GM12874 (cell line): ENCODE data around the gene MRPS12.

Experiments
- TF ChIP-seq, protein P1 (sequence below): IDR thresholded peaks from 2 replicates; pipeline ENCODE4 v1.5.1; 2011; ENCODE audit warnings: low read depth, mild to moderate bottlenecking, control low read depth, low read length, moderate library complexity; ENCODE audit not compliant: insufficient read depth

The MRPS12 gene

GRCh38 chr19:38919837-38920601, 10.7 kb upstream of the MRPS12 start:
- TF ChIP-seq, protein P1, sequence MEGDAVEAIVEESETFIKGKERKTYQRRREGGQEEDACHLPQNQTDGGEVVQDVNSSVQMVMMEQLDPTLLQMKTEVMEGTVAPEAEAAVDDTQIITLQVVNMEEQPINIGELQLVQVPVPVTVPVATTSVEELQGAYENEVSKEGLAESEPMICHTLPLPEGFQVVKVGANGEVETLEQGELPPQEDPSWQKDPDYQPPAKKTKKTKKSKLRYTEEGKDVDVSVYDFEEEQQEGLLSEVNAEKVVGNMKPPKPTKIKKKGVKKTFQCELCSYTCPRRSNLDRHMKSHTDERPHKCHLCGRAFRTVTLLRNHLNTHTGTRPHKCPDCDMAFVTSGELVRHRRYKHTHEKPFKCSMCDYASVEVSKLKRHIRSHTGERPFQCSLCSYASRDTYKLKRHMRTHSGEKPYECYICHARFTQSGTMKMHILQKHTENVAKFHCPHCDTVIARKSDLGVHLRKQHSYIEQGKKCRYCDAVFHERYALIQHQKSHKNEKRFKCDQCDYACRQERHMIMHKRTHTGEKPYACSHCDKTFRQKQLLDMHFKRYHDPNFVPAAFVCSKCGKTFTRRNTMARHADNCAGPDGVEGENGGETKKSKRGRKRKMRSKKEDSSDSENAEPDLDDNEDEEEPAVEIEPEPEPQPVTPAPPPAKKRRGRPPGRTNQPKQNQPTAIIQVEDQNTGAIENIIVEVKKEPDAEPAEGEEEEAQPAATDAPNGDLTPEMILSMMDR, result no peak

DNA sequence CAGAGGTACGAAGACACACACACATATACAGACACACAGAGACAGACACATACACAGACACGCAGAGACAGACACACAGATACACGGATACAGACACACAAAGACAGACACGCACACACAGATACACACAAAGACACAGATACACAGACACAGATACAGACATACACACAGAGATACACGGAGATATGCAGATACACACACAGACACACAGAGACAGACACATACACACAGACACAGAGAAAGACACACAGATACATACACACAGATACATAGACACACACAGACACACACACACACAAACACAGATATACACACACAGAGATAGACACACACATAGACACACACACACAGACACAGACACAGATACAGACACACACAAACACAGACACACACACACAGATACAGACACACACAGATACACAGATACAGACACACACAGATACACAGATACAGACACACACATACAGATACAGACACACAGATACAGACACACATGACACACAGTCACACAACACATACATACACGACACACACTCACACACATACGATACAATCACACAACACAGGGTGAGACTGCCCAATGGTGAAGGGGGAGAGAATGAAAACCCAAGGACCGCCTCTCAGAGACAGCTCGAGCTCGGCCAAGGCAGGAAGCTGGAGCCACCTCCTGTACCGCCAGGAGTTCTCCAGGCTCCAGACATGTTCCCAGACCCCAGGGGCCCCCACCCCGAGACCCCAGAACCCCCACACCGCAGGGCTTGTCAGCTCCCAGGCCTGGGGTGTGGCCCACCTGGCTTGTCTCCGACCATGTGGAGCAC, 9.9 kb upstream of the MRPS12 start:
- TF ChIP-seq, protein P1, result no peak

DNA sequence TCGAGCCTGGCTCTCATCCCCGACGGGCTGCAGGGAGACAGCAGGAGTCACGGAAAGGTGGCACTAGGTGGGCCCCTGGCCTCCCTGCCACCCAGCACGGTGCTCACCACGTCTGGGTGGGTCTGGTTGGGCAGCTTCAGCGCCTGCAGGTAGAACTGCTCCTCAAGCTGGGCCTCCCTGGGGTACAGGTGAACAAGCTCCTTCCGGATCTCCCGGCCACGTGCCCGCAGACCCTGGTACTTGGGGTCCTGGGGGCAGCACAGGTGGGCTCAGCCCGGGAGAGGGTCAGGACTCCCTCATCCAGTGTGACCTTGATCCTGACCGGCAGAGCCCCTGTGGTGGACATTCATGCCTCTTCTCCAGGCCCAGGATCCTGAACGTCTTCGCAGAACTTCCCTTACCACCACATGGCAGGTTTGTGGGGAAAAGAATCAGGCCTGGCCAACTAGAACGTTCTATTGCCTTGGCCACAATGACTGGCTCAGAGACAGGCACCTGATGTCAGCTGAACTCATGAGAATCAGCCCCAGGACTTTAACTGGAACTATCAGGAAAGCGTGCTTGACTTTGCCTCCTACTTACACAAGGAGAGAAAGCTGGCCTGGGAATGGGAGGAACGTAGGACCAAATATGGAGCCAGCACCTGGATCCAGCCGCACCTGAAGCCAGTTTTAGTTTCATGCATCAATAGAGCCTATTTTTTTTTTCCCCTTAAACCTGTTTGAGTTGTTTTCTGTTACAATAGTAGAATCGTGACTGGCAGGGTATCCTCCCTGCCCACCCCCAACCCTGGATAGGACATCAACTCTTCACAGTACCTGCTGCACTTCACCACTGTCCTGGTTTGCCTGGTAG, 9.1 kb upstream of the MRPS12 start:
- TF ChIP-seq, protein P1, result no peak

GRCh38 chr19:38922482-38922881, 8.3 kb upstream of the MRPS12 start:
- TF ChIP-seq, protein P1, result no peak

GRCh38 chr19:38924388-38924787, 6.4 kb upstream of the MRPS12 start:
- TF ChIP-seq, protein P1, result no peak

DNA sequence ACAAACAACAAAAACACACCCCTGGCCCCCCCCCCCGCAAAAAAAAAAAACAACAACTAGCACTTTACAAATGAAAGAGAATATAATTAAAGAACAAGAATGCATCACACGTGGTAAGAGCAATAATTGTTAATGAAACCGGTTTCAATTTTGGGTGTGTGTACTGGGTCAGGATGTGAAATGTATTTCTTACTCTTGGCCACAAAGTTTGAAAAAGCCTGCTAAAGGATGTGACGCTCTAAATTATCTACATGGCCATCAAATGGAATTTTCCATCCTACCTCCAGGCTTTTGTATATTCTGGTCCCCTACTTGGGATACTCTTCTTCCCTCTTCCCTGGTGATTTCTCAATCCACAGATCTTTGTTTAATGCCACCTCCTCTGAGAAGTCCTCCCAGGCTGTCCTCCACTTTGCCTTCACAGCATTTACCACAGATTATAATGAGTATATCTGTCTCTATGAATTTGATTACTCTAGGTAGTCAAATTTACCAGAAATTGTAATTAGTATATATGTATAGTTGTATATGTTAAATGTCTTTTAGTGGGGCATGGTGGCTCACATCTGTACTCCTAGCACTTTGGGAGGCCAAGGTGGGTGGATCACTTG, 2.2 kb upstream of the MRPS12 start:
- TF ChIP-seq, protein P1, result no peak
